MM.1S (cell line): ENCODE measurements around the gene FN3K.

ENCODE experiments used
- EZH2 ChIP-seq: fragments of 300-600 bp; sonication (generic); optimal IDR thresholded peaks from 2 replicates; pipeline ENCODE3; 2017; ENCODE audit warnings: low read depth, mild to moderate bottlenecking, antibody characterized with exemption, low read length, mixed read lengths
- EZH2phosphoT487 ChIP-seq: fragments of 300-600 bp; sonication (generic); IDR thresholded peaks from 2 replicates; pipeline ENCODE4 v1.6.1; 2018; ENCODE audit warnings: antibody characterized with exemption, low read length
- TF ChIP-seq, protein P1 (sequence below): fragments of 300-600 bp; sonication (generic); IDR thresholded peaks from 2 replicates; pipeline ENCODE4 v1.5.1; 2016; ENCODE audit warnings: antibody characterized with exemption, low read length, mixed read lengths

DNA sequence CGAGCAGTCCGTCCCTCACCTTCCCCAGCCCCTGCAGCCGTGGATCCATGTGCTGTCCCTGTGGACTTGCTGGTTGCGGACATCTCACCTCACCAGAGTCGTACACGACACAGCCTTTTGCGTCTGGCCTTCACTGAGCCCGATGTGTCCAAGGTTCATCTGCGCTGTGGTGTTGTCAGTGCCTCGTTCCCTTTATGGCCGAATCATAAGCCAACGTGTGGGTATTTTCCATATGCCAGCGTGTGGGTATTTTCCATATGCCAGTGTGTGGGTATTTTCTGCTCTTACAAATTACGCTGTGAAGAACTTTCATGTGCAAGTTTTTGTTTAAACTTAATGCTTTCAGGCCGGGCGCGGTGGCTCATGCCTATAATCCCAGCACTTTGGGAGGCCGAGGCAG, 48.1 kb downstream of the FN3K start:
- TF ChIP-seq, protein P1, sequence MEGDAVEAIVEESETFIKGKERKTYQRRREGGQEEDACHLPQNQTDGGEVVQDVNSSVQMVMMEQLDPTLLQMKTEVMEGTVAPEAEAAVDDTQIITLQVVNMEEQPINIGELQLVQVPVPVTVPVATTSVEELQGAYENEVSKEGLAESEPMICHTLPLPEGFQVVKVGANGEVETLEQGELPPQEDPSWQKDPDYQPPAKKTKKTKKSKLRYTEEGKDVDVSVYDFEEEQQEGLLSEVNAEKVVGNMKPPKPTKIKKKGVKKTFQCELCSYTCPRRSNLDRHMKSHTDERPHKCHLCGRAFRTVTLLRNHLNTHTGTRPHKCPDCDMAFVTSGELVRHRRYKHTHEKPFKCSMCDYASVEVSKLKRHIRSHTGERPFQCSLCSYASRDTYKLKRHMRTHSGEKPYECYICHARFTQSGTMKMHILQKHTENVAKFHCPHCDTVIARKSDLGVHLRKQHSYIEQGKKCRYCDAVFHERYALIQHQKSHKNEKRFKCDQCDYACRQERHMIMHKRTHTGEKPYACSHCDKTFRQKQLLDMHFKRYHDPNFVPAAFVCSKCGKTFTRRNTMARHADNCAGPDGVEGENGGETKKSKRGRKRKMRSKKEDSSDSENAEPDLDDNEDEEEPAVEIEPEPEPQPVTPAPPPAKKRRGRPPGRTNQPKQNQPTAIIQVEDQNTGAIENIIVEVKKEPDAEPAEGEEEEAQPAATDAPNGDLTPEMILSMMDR, result no peak
- no peak for TF ChIP-seq EZH2
- TF ChIP-seq EZH2phosphoT487, result no peak
